Mucosa of gallbladder (tissue), 1 donor: Measurements from ENCODE around the gene ZFAND6. TPM values are rescaled to one million over a fixed set of nuclear protein-coding genes. Genes with fewer than 3 reads are reported as not detected.
A peak's percentile ranks its signal among the peaks of the same experiment; 100 is the strongest.

Experiments
- DNase-seq: peaks from one replicate; pipeline ENCODE4 v3.0.0-alpha.2; 2020; ENCODE audit warnings: low spot score
- total RNA-seq: library from RNA; stranded (reverse); gene quantifications from one replicate; pipeline ENCODE4 v1.2.1, GENCODE V29; 2021
- donor health status: DM: no; HTN: no; CAD: no.

Gene ZFAND6
- total RNA-seq, 1 donor from 2014 or later = 64.5 TPM

GRCh38 chr15:80170596-80170995, 111.1 kb downstream of the ZFAND6 start:
- DNase-seq = no peak

GRCh38 chr15:80171787-80172186, 112.3 kb downstream of the ZFAND6 start:
- DNase-seq = no peak

- DNase-seq = no peak
Observed at GRCh38 chr15:80172401-80172800, 112.9 kb downstream of the ZFAND6 start.

GRCh38 chr15:80173022-80173759, 113.7 kb downstream of the ZFAND6 start:
- peak; percentile 70 for DNase-seq

GRCh38 chr15:80174017-80174746, 114.7 kb downstream of the ZFAND6 start:
- DNase-seq = no peak

- DNase-seq = no peak
Observed at GRCh38 chr15:80175436-80175835, 116.0 kb downstream of the ZFAND6 start.

GRCh38 chr15:80176443-80176842, 117.0 kb downstream of the ZFAND6 start:
- peak; percentile 34 for DNase-seq

- DNase-seq = no peak
Observed at GRCh38 chr15:80177156-80177555, 117.7 kb downstream of the ZFAND6 start.

GRCh38 chr15:80179025-80179759, 119.7 kb downstream of the ZFAND6 start:
- no peak for DNase-seq

- no peak for DNase-seq
Observed at GRCh38 chr15:80179935-80180334, 120.5 kb downstream of the ZFAND6 start.

- no peak for DNase-seq
Observed at GRCh38 chr15:80180468-80180867, 121.0 kb downstream of the ZFAND6 start.

- DNase-seq = no peak
Observed at GRCh38 chr15:80180986-80181385, 121.5 kb downstream of the ZFAND6 start.

GRCh38 chr15:80182611-80183261, 123.3 kb downstream of the ZFAND6 start:
- DNase-seq = no peak

GRCh38 chr15:80183306-80183705, 123.8 kb downstream of the ZFAND6 start:
- no peak for DNase-seq

- no peak for DNase-seq
Observed at GRCh38 chr15:80183886-80184285, 124.4 kb downstream of the ZFAND6 start.

- DNase-seq = no peak
Observed at GRCh38 chr15:80184554-80184953, 125.1 kb downstream of the ZFAND6 start.

- DNase-seq = no peak
Observed at GRCh38 chr15:80185152-80185551, 125.7 kb downstream of the ZFAND6 start.

GRCh38 chr15:80186066-80186465, 126.6 kb downstream of the ZFAND6 start:
- no peak for DNase-seq

- no peak for DNase-seq
Observed at GRCh38 chr15:80186597-80186996, 127.1 kb downstream of the ZFAND6 start.
